Measurements from ENCODE around the gene AKR7A3. TPM values are rescaled to one million over a fixed set of nuclear protein-coding genes. Genes with fewer than 3 reads are reported as not detected.
"Not testable (repeated sequence)": the region's sequence is repeated elsewhere in the genome, so short reads cannot be mapped to it uniquely, and the experiment has no call there.

AKR7A3 gene
- total RNA-seq, result 1 to 10 TPM in 3 of 5 donors, under 1 TPM in 2; 0.82 to 2.8 (median 1.1) TPM
- total RNA-seq (2013), result 0.77 TPM
- total RNA-seq, result 0 to 1.3 (median 0.60) reads per million in 29 experiments

- POLR2A ChIA-PET, result not testable (repeated sequence)
Measured at GRCh38 chr1:19288324-19289241, at the start of gene AKR7A3. Gene AKR7A3, minus strand, starts transcription at chr1:19288770. Its CDS starts 61 bp downstream, at chr1:19288709.

GRCh38 chr1:19338323-19338762 is 49.8 kb upstream of the AKR7A3 start:
- no peaks in the 10 kb centered on the region for H3K9me3 Mint-ChIP-seq
- H3K27ac Mint-ChIP-seq, result no peak overlapping the region
- H3K4me3 ChIP-seq (ENCODE audit: control insufficient read depth in 1 of 2, extremely low read depth in 1 of 2, low read length in 1 of 2), result no peak overlapping the region
- no peaks in the 10 kb centered on the region for H3K27me3 ChIP-seq (replicated peaks in 1 of 2; ENCODE audit: control insufficient read depth in 2 of 2, extremely low read depth in 1 of 2, insufficient read depth in 2 of 2, low read length in 1 of 2)
- ATAC-seq (replicated peaks in 1 of 4) (no peak), DNase-seq (no peak)
- H3K4me1 ChIP-seq (ENCODE audit: control insufficient read depth in 1 of 2, extremely low read depth in 1 of 2, insufficient read depth in 2 of 2, low read length in 2 of 2), result peaks cover 0 to 11% of the 10 kb centered on the region in 2 experiments
- peaks cover 33 to 45% of the 10 kb centered on the region in 2 donors for H3K36me3 ChIP-seq (ENCODE audit: control insufficient read depth in 2 of 2, extremely low read depth in 1 of 2, insufficient read depth in 1 of 2, low read length in 1 of 2)
- CTCF ChIA-PET, result interaction anchor here in 1 of 2 donors (0.5 kb wide), 1 partner anchor 186 kb away, joined by 3 read pairs; no protein-coding TSS in a partner anchor
- POLR2A ChIA-PET, result no interaction called here
- no peak overlapping the region for H3K27ac ChIP-seq (ENCODE audit: low read length)
- WGBS (ENCODE audit: insufficient coverage), result 97% methylated on average over 22 of the region's 27 CpGs
- H3K4me3 Mint-ChIP-seq, result no peak overlapping the region
- H3K4me1 Mint-ChIP-seq, result peaks cover 0 to 7% (median 6%) of the 10 kb centered on the region in 3 donors
- peaks cover 32% of the 10 kb centered on the region for H3K36me3 Mint-ChIP-seq
- H3K9me3 ChIP-seq, result no peaks in the 10 kb centered on the region
- H3K27me3 Mint-ChIP-seq, result no peaks in the 10 kb centered on the region

More at GRCh38 chr1:19288324-19289241, at the start of gene AKR7A3:
- not testable (repeated sequence) for H3K36me3 ChIP-seq (ENCODE audit: control insufficient read depth in 2 of 2, extremely low read depth in 1 of 2, insufficient read depth in 1 of 2, low read length in 1 of 2); H3K27ac Mint-ChIP-seq; H3K4me1 ChIP-seq (ENCODE audit: control insufficient read depth in 1 of 2, extremely low read depth in 1 of 2, insufficient read depth in 2 of 2, low read length in 2 of 2); H3K36me3 Mint-ChIP-seq; H3K9me3 Mint-ChIP-seq; H3K9me3 ChIP-seq; H3K27ac ChIP-seq (ENCODE audit: low read length)
- WGBS (ENCODE audit: insufficient coverage), result 23% methylated on average over 30 of the region's 82 CpGs
- H3K4me1 Mint-ChIP-seq, result peaks cover 6 to 19% (median 8%) of the 10 kb centered on the region in 3 donors
- CTCF ChIA-PET, result interaction anchor here in 1 of 2 donors (0.6 kb wide), 1 partner anchor 322 kb away, joined by 3 read pairs; no protein-coding TSS in a partner anchor
- H3K4me3 ChIP-seq (ENCODE audit: control insufficient read depth in 1 of 2, extremely low read depth in 1 of 2, low read length in 1 of 2), result peak within 1 kb of the TSS; percentile 28 to 61
- ATAC-seq (replicated peaks in 1 of 4) (peak; percentile 93 to 99 (median 96)), DNase-seq (peak in 33 of 35 experiments; percentile 19 to 65 (median 43))
- peaks cover 10 to 13% of the 10 kb centered on the region in 2 donors for H3K27me3 Mint-ChIP-seq
- H3K27me3 ChIP-seq (replicated peaks in 1 of 2; ENCODE audit: control insufficient read depth in 2 of 2, extremely low read depth in 1 of 2, insufficient read depth in 2 of 2, low read length in 1 of 2), result peaks cover 0 to 16% of the 10 kb centered on the region in 2 experiments
- peak within 1 kb of the TSS; percentile 55 to 76 (median 62) for H3K4me3 Mint-ChIP-seq

- no peak overlapping the region for H3K4me3 ChIP-seq (ENCODE audit: control insufficient read depth in 1 of 2, extremely low read depth in 1 of 2, low read length in 1 of 2)
- CTCF ChIA-PET, result no interaction called here
- WGBS (ENCODE audit: insufficient coverage), result 96% methylated on average over 4 of the region's 4 CpGs
Measured at GRCh38 chr1:19337289-19337688, 48.7 kb upstream of the AKR7A3 start.

GRCh38 chr1:19336543-19336942 is 48.0 kb upstream of the AKR7A3 start:
- Histone ChIP-seq H3K4me3 (ENCODE audit: control insufficient read depth in 1 of 2, extremely low read depth in 1 of 2, low read length in 1 of 2) (no peak overlapping the region), H3K36me3 (ENCODE audit: control insufficient read depth in 2 of 2, extremely low read depth in 1 of 2, insufficient read depth in 1 of 2, low read length in 1 of 2) (peaks cover 16 to 28% of the 10 kb centered on the region in 2 donors), H3K4me1 (ENCODE audit: control insufficient read depth in 1 of 2, extremely low read depth in 1 of 2, insufficient read depth in 2 of 2, low read length in 2 of 2) (peaks cover 0 to 5% of the 10 kb centered on the region in 2 experiments), H3K27ac (ENCODE audit: low read length) (no peak overlapping the region), H3K9me3 (no peaks in the 10 kb centered on the region), H3K27me3 (replicated peaks in 1 of 2; ENCODE audit: control insufficient read depth in 2 of 2, extremely low read depth in 1 of 2, insufficient read depth in 2 of 2, low read length in 1 of 2) (no peaks in the 10 kb centered on the region)
- Mint-ChIP-seq H3K27ac (peak overlapping the region in 1 of 2 donors; percentile 23), H3K36me3 (peaks cover 22% of the 10 kb centered on the region), H3K4me1 (peaks cover 0 to 5% (median 4%) of the 10 kb centered on the region in 3 donors), H3K27me3 (no peaks in the 10 kb centered on the region), H3K4me3 (no peak overlapping the region), H3K9me3 (no peaks in the 10 kb centered on the region)
- 86% methylated on average over 6 of the region's 7 CpGs for WGBS (ENCODE audit: insufficient coverage)
- DNase-seq (no peak), ATAC-seq (replicated peaks in 1 of 4) (peak in 1 of 4 experiments; percentile 9)
- ChIA-PET POLR2A (no interaction called here), CTCF (no interaction called here)

More at GRCh38 chr1:19337289-19337688, 48.7 kb upstream of the AKR7A3 start:
- Histone ChIP-seq H3K36me3 (ENCODE audit: control insufficient read depth in 2 of 2, extremely low read depth in 1 of 2, insufficient read depth in 1 of 2, low read length in 1 of 2) (peaks cover 24 to 36% of the 10 kb centered on the region in 2 donors), H3K9me3 (no peaks in the 10 kb centered on the region), H3K4me1 (ENCODE audit: control insufficient read depth in 1 of 2, extremely low read depth in 1 of 2, insufficient read depth in 2 of 2, low read length in 2 of 2) (peaks cover 0 to 11% of the 10 kb centered on the region in 2 experiments), H3K27ac (ENCODE audit: low read length) (no peak overlapping the region), H3K27me3 (replicated peaks in 1 of 2; ENCODE audit: control insufficient read depth in 2 of 2, extremely low read depth in 1 of 2, insufficient read depth in 2 of 2, low read length in 1 of 2) (no peaks in the 10 kb centered on the region)
- Mint-ChIP-seq H3K4me1 (peaks cover 0 to 7% (median 6%) of the 10 kb centered on the region in 3 donors), H3K4me3 (no peak overlapping the region), H3K9me3 (no peaks in the 10 kb centered on the region), H3K27me3 (no peaks in the 10 kb centered on the region), H3K36me3 (peaks cover 27% of the 10 kb centered on the region), H3K27ac (peak overlapping the region in 1 of 2 donors; percentile 39)
- POLR2A ChIA-PET, result interaction anchor here in 1 of 2 donors (0.5 kb wide), 1 partner anchor 18 kb away, joined by 6 read pairs; no protein-coding TSS in a partner anchor
- DNase-seq (no peak), ATAC-seq (replicated peaks in 1 of 4) (no peak)

GRCh38 chr1:19333587-19334354 is 45.2 kb upstream of the AKR7A3 start:
- Histone ChIP-seq H3K36me3 (ENCODE audit: control insufficient read depth in 2 of 2, extremely low read depth in 1 of 2, insufficient read depth in 1 of 2, low read length in 1 of 2) (peaks cover 4 to 5% of the 10 kb centered on the region in 2 donors), H3K4me3 (ENCODE audit: control insufficient read depth in 1 of 2, extremely low read depth in 1 of 2, low read length in 1 of 2) (no peak overlapping the region), H3K27ac (ENCODE audit: low read length) (no peak overlapping the region), H3K4me1 (ENCODE audit: control insufficient read depth in 1 of 2, extremely low read depth in 1 of 2, insufficient read depth in 2 of 2, low read length in 2 of 2) (no peaks in the 10 kb centered on the region), H3K9me3 (no peaks in the 10 kb centered on the region), H3K27me3 (replicated peaks in 1 of 2; ENCODE audit: control insufficient read depth in 2 of 2, extremely low read depth in 1 of 2, insufficient read depth in 2 of 2, low read length in 1 of 2) (no peaks in the 10 kb centered on the region)
- no peak for DNase-seq
- peaks cover 0 to 5% (median 0%) of the 10 kb centered on the region in 3 donors for H3K4me1 Mint-ChIP-seq
- POLR2A ChIA-PET, result no interaction called here
- no peak overlapping the region for H3K4me3 Mint-ChIP-seq
- peaks cover 6% of the 10 kb centered on the region for H3K36me3 Mint-ChIP-seq
- CTCF ChIA-PET, result no interaction called here
- WGBS (ENCODE audit: insufficient coverage), result 75% methylated on average over 6 of the region's 9 CpGs
- H3K27ac Mint-ChIP-seq, result no peak overlapping the region
- H3K9me3 Mint-ChIP-seq, result no peaks in the 10 kb centered on the region
- ATAC-seq (replicated peaks in 1 of 4), result no peak
- no peaks in the 10 kb centered on the region for H3K27me3 Mint-ChIP-seq

GRCh38 chr1:19332832-19333231 is 44.3 kb upstream of the AKR7A3 start:
- POLR2A ChIA-PET, result no interaction called here
- peaks cover 0 to 5% (median 0%) of the 10 kb centered on the region in 3 donors for H3K4me1 Mint-ChIP-seq
- Histone ChIP-seq H3K27me3 (replicated peaks in 1 of 2; ENCODE audit: control insufficient read depth in 2 of 2, extremely low read depth in 1 of 2, insufficient read depth in 2 of 2, low read length in 1 of 2) (no peaks in the 10 kb centered on the region), H3K36me3 (ENCODE audit: control insufficient read depth in 2 of 2, extremely low read depth in 1 of 2, insufficient read depth in 1 of 2, low read length in 1 of 2) (peaks cover 0 to 5% of the 10 kb centered on the region in 2 donors), H3K4me3 (ENCODE audit: control insufficient read depth in 1 of 2, extremely low read depth in 1 of 2, low read length in 1 of 2) (no peak overlapping the region), H3K27ac (ENCODE audit: low read length) (no peak overlapping the region), H3K4me1 (ENCODE audit: control insufficient read depth in 1 of 2, extremely low read depth in 1 of 2, insufficient read depth in 2 of 2, low read length in 2 of 2) (no peaks in the 10 kb centered on the region), H3K9me3 (no peaks in the 10 kb centered on the region)
- no peaks in the 10 kb centered on the region for H3K9me3 Mint-ChIP-seq
- H3K27ac Mint-ChIP-seq, result no peak overlapping the region
- CTCF ChIA-PET, result no interaction called here
- H3K36me3 Mint-ChIP-seq, result peaks cover 4% of the 10 kb centered on the region
- ATAC-seq (replicated peaks in 1 of 4), result no peak
- no peak overlapping the region for H3K4me3 Mint-ChIP-seq
- WGBS (ENCODE audit: insufficient coverage), result 86% methylated on average over 10 of the region's 12 CpGs
- H3K27me3 Mint-ChIP-seq, result no peaks in the 10 kb centered on the region
- DNase-seq, result no peak
